Heart left ventricle (tissue), 16 donors: ENCODE measurements around the gene CYP11A1. TPM values are rescaled to one million over a fixed set of nuclear protein-coding genes. Genes with fewer than 3 reads are reported as not detected.

Source experiments
- ATAC-seq, 4 donors: fragments of 200-7000 bp; cut with Tn5 transposase; one replicate each; pipeline ENCODE4 v1.9.1; 2020 to 2022; ENCODE audit warnings: moderate library complexity in 4 of 4, mild to moderate bottlenecking in 3 of 4, moderate number of reproducible peaks in 1 of 4
- DNase-seq, 5 donors: peaks; one replicate each; pipeline ENCODE4 v3.0.0-alpha.2; 2020
- H3K27ac ChIP-seq, 12 donors: fragments of 200-600 bp; sonication (generic) in 4 of 12; one replicate each; pipeline versions ENCODE4 v1.5.0 to v1.8.0; 2016 to 2022; ENCODE audit warnings: mild to moderate bottlenecking in 2 of 12
- H3K27me3 ChIP-seq, 9 donors: fragments of 200-600 bp; sonication (generic) in 2 of 9; one replicate each; pipeline versions ENCODE4 v1.5.1 to v1.8.0; 2016 to 2022; ENCODE audit warnings: mild to moderate bottlenecking in 3 of 9
- H3K36me3 ChIP-seq, 9 donors: fragments of 200-600 bp; sonication (generic) in 2 of 9; one replicate each; pipeline versions ENCODE4 v1.5.0 to v1.8.0; 2018 to 2022; ENCODE audit warnings: mild to moderate bottlenecking in 2 of 9
- H3K4me1 ChIP-seq, 12 donors: fragments of 200-600 bp; sonication (generic) in 4 of 12; one replicate each; pipeline versions ENCODE4 v1.5.0 to v1.8.0; 2016 to 2022; ENCODE audit warnings: mild to moderate bottlenecking in 3 of 12
- H3K4me3 ChIP-seq, 12 donors: fragments of 200-600 bp; sonication (generic) in 4 of 12; one replicate each; pipeline versions ENCODE4 v1.5.0 to v1.8.0; 2017 to 2022; ENCODE audit warnings: mild to moderate bottlenecking in 9 of 12, moderate library complexity in 4 of 12
- H3K9me3 ChIP-seq, 12 donors: fragments of 200-600 bp; sonication (generic) in 4 of 12; one replicate each; pipeline versions ENCODE4 v1.5.0 to v1.8.0; 2016 to 2022; ENCODE audit warnings: mild to moderate bottlenecking in 1 of 12
- CTCF ChIP-seq, 12 donors: fragments of 200-600 bp; sonication (generic) in 4 of 12; IDR thresholded peaks; one replicate each; pipeline versions ENCODE4 v1.5.0 to v1.8.0; 2018 to 2022; ENCODE audit warnings: antibody characterized with exemption in 12 of 12, mild to moderate bottlenecking in 5 of 12
- POLR2A ChIP-seq, 2 donors: fragments of 450-650 bp; IDR thresholded peaks; one replicate each; pipeline ENCODE4 v1.6.1; 2017; ENCODE audit warnings: antibody characterized with exemption in 2 of 2, mild to moderate bottlenecking in 2 of 2, moderate library complexity in 2 of 2
- WGBS, 4 donors: extraction: QIAGEN DNeasy Blood & Tissue Kit in 2 of 4; methylation state at CpG; one replicate each; pipeline versions ENCODE4 v1.1.5 to v1.1.7; 2013 to 2018; 5-methylcytosine and 5-hydroxymethylcytosine counted together
- intact Hi-C, 10 donors: fragments of 100-400 bp; cut with DNase I; formaldehyde crosslinking; loops; one replicate each; pipeline versions ENCODE4 v1.11.1 to v1.14.2; 2022
- polyA plus RNA-seq, 2 donors: library from polyadenylated mRNA; stranded (reverse); fragments of 200-250 nt; gene quantifications; one replicate each; pipeline ENCODE4 v1.2.3, GENCODE V29; 2013
- total RNA-seq, 9 donors: library from RNA; depleted of rRNA in 2 of 9; stranded (reverse); fragments of >200 nt in 2 of 9; fragmentation: NEBNext Ultra II Directional in 3 of 9; extraction: Animal tissue kit (Norgen Biotek cat#: 25700) in 3 of 9; gene quantifications; one replicate each; pipeline versions ENCODE4 v1.1.0 to v1.2.4, GENCODE V29; 2016 to 2023
- donor health status: ischemic (EF 13 %, LVEDD 7.1; RV severe dilation, severe dysfunction).
- donor health status: healthy with polysubstance abuse.
- donor health status: DM: no; HTN: yes; CAD: no.
- donor health status: DM: no; HTN: no; CAD: no.
- donor health status: ischemic (EF 25% LVEDD 6.9; RV normal size, moderate dysfunction).
- donor health status: ischemic (EF 25% LVEDD 5.7; RV mildly dilated, moderate dysfunction).
- donor health status: healthy.
- donor health status: DM: yes; HTN: yes; CAD: no.
- donor health status: ischemic (EF 35%, LVEDD 5.7; RV mildly dilated, moderate dysfunction).
- donor health status: nonischemic (EF 11% LVEDD 7.7; RV severe dilation, severe dysfunction).
- donor health status: DM: yes; HTN: yes; CAD: no.
- donor health status: PGD.
- donor health status: ischemic (EF 29% LVEDD 5.4; RV normal size, mild dysfunction).
- donor health status: nonischemic (EF 23%, LVEDD 6.1; RV moderate dilation, normal function).

Gene CYP11A1
- total and polyA plus RNA-seq, 11 donors: 0.07 to 3.4 (median 0.87) TPM

- 68 to 75% (median 71%) methylated on average over 7 of the region's 7 CpGs for WGBS, 4 donors
- no peak overlapping the region for H3K4me3 ChIP-seq
- DNase-seq: no peak
- ATAC-seq: no peak
- no peak for TF ChIP-seq POLR2A (IDR thresholded peaks at IDR 0.05)
- no peak for TF ChIP-seq CTCF (IDR thresholded peaks at IDR 0.05)
- H3K36me3 ChIP-seq: no peaks in the 10 kb centered on the region
- H3K27me3 ChIP-seq: peaks cover 0 to 48% (median 16%) of the 10 kb centered on the region in 9 donors
- H3K4me1 ChIP-seq: peaks cover 0 to 13% (median 0%) of the 10 kb centered on the region in 12 donors
- intact Hi-C loops: loop anchor here in 6 of 10 donors (2.0 to 10.0 kb wide), 5 partner anchors 51 to 333 kb away; no protein-coding TSS in a partner anchor
- H3K27ac ChIP-seq: no peak overlapping the region
- no peaks in the 10 kb centered on the region for H3K9me3 ChIP-seq
Observed at GRCh38 chr15:74305687-74306086, 61.8 kb downstream of the CYP11A1 start.

- 73 to 81% (median 75%) methylated on average over 10 to 12 of the region's 12 CpGs for WGBS, 4 donors
- no peaks in the 10 kb centered on the region for H3K36me3 ChIP-seq
- ATAC-seq: no peak
- no peaks in the 10 kb centered on the region for H3K9me3 ChIP-seq
- H3K27me3 ChIP-seq: peaks cover 0 to 48% (median 16%) of the 10 kb centered on the region in 9 donors
- no peak overlapping the region for H3K27ac ChIP-seq
- H3K4me3 ChIP-seq: no peak overlapping the region
- no peak for TF ChIP-seq CTCF (IDR thresholded peaks at IDR 0.05)
- no peak for TF ChIP-seq POLR2A (IDR thresholded peaks at IDR 0.05)
- DNase-seq: no peak
- peaks cover 0 to 13% (median 0%) of the 10 kb centered on the region in 12 donors for H3K4me1 ChIP-seq
- intact Hi-C loops: loop anchor here in 3 of 10 donors (5.0 to 10.0 kb wide), 3 partner anchors 50 to 332 kb away; no protein-coding TSS in a partner anchor
Observed at GRCh38 chr15:74304431-74304830, 63.0 kb downstream of the CYP11A1 start.

- WGBS, 4 donors: 47 to 71% (median 58%) methylated on average over 6 of the region's 6 CpGs
- H3K27me3 ChIP-seq: peaks cover 0 to 48% (median 16%) of the 10 kb centered on the region in 9 donors
Observed at GRCh38 chr15:74303741-74304309, 63.6 kb downstream of the CYP11A1 start.

More at GRCh38 chr15:74303741-74304309, 63.6 kb downstream of the CYP11A1 start:
- ATAC-seq (no peak), DNase-seq (no peak)
- H3K4me1 ChIP-seq: peaks cover 0 to 13% (median 0%) of the 10 kb centered on the region in 12 donors
- TF ChIP-seq CTCF (IDR thresholded peaks at IDR 0.05): no peak
- TF ChIP-seq POLR2A (IDR thresholded peaks at IDR 0.05): no peak
- no peak overlapping the region for H3K27ac ChIP-seq
- no peaks in the 10 kb centered on the region for H3K36me3 ChIP-seq
- no peak overlapping the region for H3K4me3 ChIP-seq
- intact Hi-C loops: loop anchor here in 5 of 10 donors (1.0 to 10.0 kb wide), 5 partner anchors 49 to 332 kb away; no protein-coding TSS in a partner anchor
- H3K9me3 ChIP-seq: no peaks in the 10 kb centered on the region
